Rectal smooth muscle tissue (tissue), 1 donor: ENCODE measurements around the gene HTR2B.

Source experiments
- H3K27ac ChIP-seq: one replicate; pipeline ENCODE4 v1.7.0; 2013; ENCODE audit warnings: low read depth, low read length, inconsistent platforms
- H3K27me3 ChIP-seq: one replicate; pipeline ENCODE4 v1.7.0; 2013; ENCODE audit warnings: low read length; ENCODE audit not compliant: control insufficient read depth, insufficient read depth
- H3K36me3 ChIP-seq: one replicate; pipeline ENCODE4 v1.7.0; 2013; ENCODE audit warnings: low read length; ENCODE audit not compliant: control insufficient read depth, insufficient read depth
- H3K4me1 ChIP-seq: one replicate; pipeline ENCODE4 v1.7.0; 2013; ENCODE audit warnings: low read length; ENCODE audit not compliant: control insufficient read depth, insufficient read depth
- H3K4me3 ChIP-seq: one replicate; pipeline ENCODE4 v1.7.0; 2013; ENCODE audit warnings: low read length
- H3K9ac ChIP-seq: one replicate; pipeline ENCODE4 v1.7.0; 2013; ENCODE audit warnings: low read length

HTR2B gene

GRCh38 chr2:231128541-231128940, 3.7 kb upstream of the HTR2B start:
- no peak overlapping the region for H3K9ac ChIP-seq
- H3K27ac ChIP-seq: no peak overlapping the region
- H3K27me3 ChIP-seq: no peaks in the 10 kb centered on the region
- no peaks in the 10 kb centered on the region for H3K36me3 ChIP-seq
- H3K4me1 ChIP-seq: no peaks in the 10 kb centered on the region
- H3K4me3 ChIP-seq: no peak overlapping the region

- H3K27me3 ChIP-seq: no peaks in the 10 kb centered on the region
- no peaks in the 10 kb centered on the region for H3K36me3 ChIP-seq
- H3K4me3 ChIP-seq: no peak overlapping the region
- H3K4me1 ChIP-seq: no peaks in the 10 kb centered on the region
- H3K9ac ChIP-seq: no peak overlapping the region
- H3K27ac ChIP-seq: no peak overlapping the region
Measured at GRCh38 chr2:231127936-231128335, 3.1 kb upstream of the HTR2B start.

GRCh38 chr2:231127480-231127879, 2.6 kb upstream of the HTR2B start:
- H3K27me3 ChIP-seq: no peaks in the 10 kb centered on the region
- no peak overlapping the region for H3K9ac ChIP-seq
- H3K36me3 ChIP-seq: no peaks in the 10 kb centered on the region
- no peak overlapping the region for H3K27ac ChIP-seq
- H3K4me1 ChIP-seq: no peaks in the 10 kb centered on the region
- H3K4me3 ChIP-seq: no peak overlapping the region

GRCh38 chr2:231126123-231126522, 1.3 kb upstream of the HTR2B start:
- Histone ChIP-seq H3K9ac (no peak overlapping the region), H3K27ac (no peak overlapping the region), H3K27me3 (no peaks in the 10 kb centered on the region), H3K36me3 (no peaks in the 10 kb centered on the region), H3K4me1 (no peaks in the 10 kb centered on the region), H3K4me3 (no peak overlapping the region)

GRCh38 chr2:231123362-231123898, 1.4 kb downstream of the HTR2B start:
- no peaks in the 10 kb centered on the region for H3K36me3 ChIP-seq
- no peaks in the 10 kb centered on the region for H3K27me3 ChIP-seq
- H3K27ac ChIP-seq: peak overlapping the region; percentile 65
- peak overlapping the region; percentile 38 for H3K4me3 ChIP-seq
- H3K9ac ChIP-seq: no peak overlapping the region
- H3K4me1 ChIP-seq: peaks cover 3% of the 10 kb centered on the region

- Histone ChIP-seq H3K4me1 (peaks cover 3% of the 10 kb centered on the region), H3K4me3 (no peak overlapping the region), H3K36me3 (no peaks in the 10 kb centered on the region), H3K9ac (no peak overlapping the region), H3K27me3 (no peaks in the 10 kb centered on the region), H3K27ac (peak overlapping the region; percentile 29)
Measured at GRCh38 chr2:231118614-231118942, 6.3 kb downstream of the HTR2B start.

GRCh38 chr2:231117922-231118613, 6.8 kb downstream of the HTR2B start:
- Histone ChIP-seq H3K9ac (no peak overlapping the region), H3K4me1 (peaks cover 3% of the 10 kb centered on the region), H3K27ac (peak overlapping the region; percentile 29), H3K36me3 (no peaks in the 10 kb centered on the region), H3K4me3 (no peak overlapping the region), H3K27me3 (no peaks in the 10 kb centered on the region)

- Histone ChIP-seq H3K36me3 (no peaks in the 10 kb centered on the region), H3K27ac (no peak overlapping the region), H3K9ac (no peak overlapping the region), H3K4me3 (no peak overlapping the region), H3K27me3 (no peaks in the 10 kb centered on the region), H3K4me1 (peaks cover 5% of the 10 kb centered on the region)
Measured at GRCh38 chr2:231117148-231117547, 7.7 kb downstream of the HTR2B start.

- no peak overlapping the region for H3K27ac ChIP-seq
- H3K4me3 ChIP-seq: no peak overlapping the region
- no peak overlapping the region for H3K9ac ChIP-seq
- no peaks in the 10 kb centered on the region for H3K36me3 ChIP-seq
- H3K4me1 ChIP-seq: peaks cover 13% of the 10 kb centered on the region
- no peaks in the 10 kb centered on the region for H3K27me3 ChIP-seq
Measured at GRCh38 chr2:231115651-231116050, 9.2 kb downstream of the HTR2B start.

- peak overlapping the region; percentile 48 for H3K27ac ChIP-seq
- no peaks in the 10 kb centered on the region for H3K27me3 ChIP-seq
- no peak overlapping the region for H3K4me3 ChIP-seq
- H3K9ac ChIP-seq: no peak overlapping the region
- no peaks in the 10 kb centered on the region for H3K36me3 ChIP-seq
- H3K4me1 ChIP-seq: peaks cover 14% of the 10 kb centered on the region
Measured at GRCh38 chr2:231113489-231113888, 11.4 kb downstream of the HTR2B start.

GRCh38 chr2:231111987-231112386, 12.9 kb downstream of the HTR2B start:
- no peaks in the 10 kb centered on the region for H3K36me3 ChIP-seq
- H3K4me3 ChIP-seq: no peak overlapping the region
- no peaks in the 10 kb centered on the region for H3K27me3 ChIP-seq
- H3K4me1 ChIP-seq: peaks cover 19% of the 10 kb centered on the region
- H3K27ac ChIP-seq: peak overlapping the region; percentile 69
- no peak overlapping the region for H3K9ac ChIP-seq

GRCh38 chr2:231110551-231110950, 14.3 kb downstream of the HTR2B start:
- no peak overlapping the region for H3K9ac ChIP-seq
- H3K36me3 ChIP-seq: no peaks in the 10 kb centered on the region
- peak overlapping the region; percentile 60 for H3K27ac ChIP-seq
- no peak overlapping the region for H3K4me3 ChIP-seq
- no peaks in the 10 kb centered on the region for H3K27me3 ChIP-seq
- peaks cover 19% of the 10 kb centered on the region for H3K4me1 ChIP-seq

- H3K27ac ChIP-seq: peak overlapping the region; percentile 73
- peaks cover 3% of the 10 kb centered on the region for H3K36me3 ChIP-seq
- no peak overlapping the region for H3K9ac ChIP-seq
Measured at GRCh38 chr2:231104115-231104713, 20.6 kb downstream of the HTR2B start.

More at GRCh38 chr2:231104115-231104713, 20.6 kb downstream of the HTR2B start:
- Histone ChIP-seq H3K4me1 (peaks cover 10% of the 10 kb centered on the region), H3K4me3 (no peak overlapping the region), H3K27me3 (no peaks in the 10 kb centered on the region)
